Right lobe of liver (tissue), 4 donors: ENCODE data around the gene GOLPH3.

ENCODE experiments used
- CTCF ChIP-seq, 4 donors: fragments of 200-600 bp in 3 of 4; fragments of 450-650 bp in 1 of 4; IDR thresholded peaks; one replicate each; pipeline versions ENCODE4 v1.5.1 to v1.8.0; 2016 to 2022; ENCODE audit warnings: antibody characterized with exemption in 4 of 4, mild to moderate bottlenecking in 2 of 4
- POLR2A ChIP-seq: fragments of 450-650 bp; IDR thresholded peaks from one replicate; pipeline ENCODE4 v1.6.1; 2017; ENCODE audit warnings: antibody characterized with exemption, mild to moderate bottlenecking
- donor health status: DM: no; HTN: no; CAD: no.
- donor health status: DM: no; HTN: no; CAD: no.
- donor health status: DM: no; HTN: yes; CAD: no.

GRCh38 chr5:32126691-32127090 is 47.4 kb downstream of the GOLPH3 start:
- TF ChIP-seq CTCF (IDR thresholded peaks at IDR 0.05): no peak
- TF ChIP-seq POLR2A: no peak
